Measurements from ENCODE around the gene MITF.

The MITF gene

DNA sequence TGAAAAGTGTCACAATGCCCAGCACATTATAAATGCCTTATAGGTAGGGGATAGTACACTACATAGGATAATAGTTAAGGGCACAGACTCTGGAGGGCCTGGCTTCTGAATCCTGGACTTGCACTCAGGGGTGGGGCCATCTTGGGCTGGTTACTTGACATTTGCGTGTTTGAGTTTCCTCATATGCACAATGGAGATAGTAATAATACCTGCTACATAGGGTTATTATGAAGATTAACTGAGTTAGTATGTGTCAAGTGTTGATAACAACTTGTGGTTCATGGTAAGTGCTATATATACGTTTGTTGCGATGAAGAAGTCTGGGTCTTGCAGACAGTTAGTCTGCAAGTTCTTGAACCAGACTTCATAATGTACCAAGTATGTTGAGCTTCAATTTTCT, 37.0 kb downstream of the MITF start:
- CTCF ChIA-PET, result interaction anchor here (0.7 kb wide), 1 partner anchor 35 kb away, joined by 3 read pairs; no protein-coding TSS in a partner anchor
- TF ChIP-seq, protein P1, sequence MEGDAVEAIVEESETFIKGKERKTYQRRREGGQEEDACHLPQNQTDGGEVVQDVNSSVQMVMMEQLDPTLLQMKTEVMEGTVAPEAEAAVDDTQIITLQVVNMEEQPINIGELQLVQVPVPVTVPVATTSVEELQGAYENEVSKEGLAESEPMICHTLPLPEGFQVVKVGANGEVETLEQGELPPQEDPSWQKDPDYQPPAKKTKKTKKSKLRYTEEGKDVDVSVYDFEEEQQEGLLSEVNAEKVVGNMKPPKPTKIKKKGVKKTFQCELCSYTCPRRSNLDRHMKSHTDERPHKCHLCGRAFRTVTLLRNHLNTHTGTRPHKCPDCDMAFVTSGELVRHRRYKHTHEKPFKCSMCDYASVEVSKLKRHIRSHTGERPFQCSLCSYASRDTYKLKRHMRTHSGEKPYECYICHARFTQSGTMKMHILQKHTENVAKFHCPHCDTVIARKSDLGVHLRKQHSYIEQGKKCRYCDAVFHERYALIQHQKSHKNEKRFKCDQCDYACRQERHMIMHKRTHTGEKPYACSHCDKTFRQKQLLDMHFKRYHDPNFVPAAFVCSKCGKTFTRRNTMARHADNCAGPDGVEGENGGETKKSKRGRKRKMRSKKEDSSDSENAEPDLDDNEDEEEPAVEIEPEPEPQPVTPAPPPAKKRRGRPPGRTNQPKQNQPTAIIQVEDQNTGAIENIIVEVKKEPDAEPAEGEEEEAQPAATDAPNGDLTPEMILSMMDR (conservative IDR thresholded peaks at IDR 0.05; ENCODE audit: low read depth), result no peak
- H3K27ac ChIP-seq, result no peak overlapping the region
- DNase-seq (ENCODE audit: low spot score), result no peak
- POLR2A ChIA-PET (ENCODE audit: low non-redundant PET), result no interaction called here

DNA sequence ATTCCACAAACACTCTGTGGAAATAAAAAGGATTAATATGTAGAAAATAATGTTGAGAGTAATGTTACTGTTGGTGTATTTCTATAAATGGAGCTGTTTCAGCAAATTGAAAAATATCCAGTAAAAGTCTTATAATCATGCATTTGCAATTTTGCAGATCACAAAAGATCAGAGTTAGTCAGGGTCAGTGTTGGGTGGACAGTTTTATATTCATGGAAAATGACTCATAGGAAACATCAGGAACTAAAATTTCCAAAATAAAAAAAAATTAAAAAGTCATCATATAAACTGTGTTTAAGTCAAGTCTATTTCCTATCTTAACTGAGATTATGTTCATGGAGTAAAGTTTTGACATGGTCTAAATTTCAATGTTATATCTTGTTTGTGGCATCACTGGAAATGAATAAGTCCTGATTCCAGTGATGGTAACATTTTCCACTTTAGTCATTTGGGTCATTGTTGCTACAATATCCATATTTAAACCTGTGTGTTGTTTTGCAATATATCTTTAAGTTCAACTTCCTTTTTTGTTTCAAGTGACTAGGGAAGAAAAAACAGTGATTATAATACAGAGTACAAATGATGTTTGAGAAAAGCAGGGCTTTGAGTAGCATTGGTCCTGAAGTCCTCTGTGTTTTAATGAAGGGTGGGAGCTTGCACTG, 37.8 kb downstream of the MITF start:
- H3K27ac ChIP-seq, result no peak overlapping the region
- TF ChIP-seq, protein P1 (conservative IDR thresholded peaks at IDR 0.05; ENCODE audit: low read depth), result no peak
- ChIA-PET POLR2A (ENCODE audit: low non-redundant PET) (no interaction called here), CTCF (interaction anchor here (0.7 kb wide), 1 partner anchor 34 kb away, joined by 3 read pairs; no protein-coding TSS in a partner anchor)
- no peak for DNase-seq (ENCODE audit: low spot score)

DNA sequence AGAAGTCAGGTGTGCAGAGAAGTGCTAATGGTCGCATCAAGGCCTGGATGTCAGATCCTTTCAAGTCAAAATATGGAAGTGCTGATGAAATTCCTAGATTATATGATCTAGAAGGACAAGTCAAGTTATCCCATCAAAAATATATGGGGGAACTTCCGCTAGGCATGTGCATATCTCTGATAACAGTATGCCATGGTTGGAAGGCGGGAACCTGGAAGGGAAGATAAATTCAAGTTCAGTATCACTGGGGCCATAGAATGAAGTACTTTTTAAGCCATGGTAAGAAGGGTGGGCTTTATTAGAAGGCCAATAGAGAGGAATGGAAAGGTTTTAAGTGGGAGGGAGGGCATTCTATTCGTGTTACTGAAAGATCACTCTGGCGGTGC, 38.3 kb downstream of the MITF start:
- no peak overlapping the region for H3K27ac ChIP-seq
- POLR2A ChIA-PET (ENCODE audit: low non-redundant PET), result no interaction called here
- TF ChIP-seq, protein P1 (conservative IDR thresholded peaks at IDR 0.05; ENCODE audit: low read depth), result no peak
- CTCF ChIA-PET, result no interaction called here
- no peak for DNase-seq (ENCODE audit: low spot score)

DNA sequence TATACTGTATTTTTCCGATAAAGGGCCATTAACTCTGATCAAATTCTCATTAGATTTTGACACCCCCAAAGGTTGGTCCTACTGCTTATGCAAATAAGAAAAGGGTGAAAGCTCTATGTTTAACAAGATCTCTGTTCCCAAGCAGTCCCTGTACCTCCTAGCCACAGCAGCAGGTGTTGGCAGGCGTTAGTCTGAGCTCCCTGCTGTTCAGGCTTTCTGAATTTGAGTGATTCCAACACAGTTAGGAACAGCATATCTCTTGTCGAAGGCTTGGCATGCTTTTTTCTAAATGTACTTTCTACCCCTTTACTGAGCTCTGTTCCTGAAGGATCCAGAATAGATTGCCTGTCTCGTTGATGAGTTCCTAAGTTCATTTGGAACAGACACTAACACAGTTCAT, 42.3 kb downstream of the MITF start:
- POLR2A ChIA-PET (ENCODE audit: low non-redundant PET), result no interaction called here
- no peak overlapping the region for H3K27ac ChIP-seq
- TF ChIP-seq, protein P1 (conservative IDR thresholded peaks at IDR 0.05; ENCODE audit: low read depth), result no peak
- no peak for DNase-seq (ENCODE audit: low spot score)
- CTCF ChIA-PET, result no interaction called here

DNA sequence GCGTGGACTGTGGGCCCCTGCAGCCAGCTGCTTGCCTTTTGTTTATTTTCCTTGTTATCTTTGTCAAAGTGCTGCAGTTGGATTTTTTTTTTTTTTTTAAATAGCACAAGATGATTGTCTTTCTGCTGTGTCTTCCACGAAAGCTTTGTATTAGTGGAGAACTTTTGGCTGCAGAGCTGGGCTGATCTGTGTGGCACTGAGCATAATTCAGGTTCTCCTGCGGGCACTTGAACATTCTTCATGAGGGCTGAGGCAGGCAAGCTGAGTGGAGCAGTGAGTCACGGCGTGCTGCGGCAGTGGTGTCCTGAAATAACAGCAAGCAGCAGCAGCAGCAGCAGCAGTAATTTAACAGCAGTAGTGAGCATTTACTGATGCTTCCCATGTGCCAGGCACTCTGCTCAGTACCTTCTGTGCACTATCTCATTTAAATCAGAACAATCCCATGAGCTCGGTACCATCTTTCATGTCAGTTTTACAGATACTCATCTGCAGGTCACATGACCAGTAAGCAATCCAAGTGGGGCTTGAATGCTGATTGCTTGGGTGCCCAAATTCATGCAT, 45.8 kb downstream of the MITF start:
- peak; percentile 35 for DNase-seq (ENCODE audit: low spot score)
- POLR2A ChIA-PET (ENCODE audit: low non-redundant PET), result no interaction called here
- H3K27ac ChIP-seq, result no peak overlapping the region
- TF ChIP-seq, protein P1 (conservative IDR thresholded peaks at IDR 0.05; ENCODE audit: low read depth), result no peak
- CTCF ChIA-PET, result no interaction called here

DNA sequence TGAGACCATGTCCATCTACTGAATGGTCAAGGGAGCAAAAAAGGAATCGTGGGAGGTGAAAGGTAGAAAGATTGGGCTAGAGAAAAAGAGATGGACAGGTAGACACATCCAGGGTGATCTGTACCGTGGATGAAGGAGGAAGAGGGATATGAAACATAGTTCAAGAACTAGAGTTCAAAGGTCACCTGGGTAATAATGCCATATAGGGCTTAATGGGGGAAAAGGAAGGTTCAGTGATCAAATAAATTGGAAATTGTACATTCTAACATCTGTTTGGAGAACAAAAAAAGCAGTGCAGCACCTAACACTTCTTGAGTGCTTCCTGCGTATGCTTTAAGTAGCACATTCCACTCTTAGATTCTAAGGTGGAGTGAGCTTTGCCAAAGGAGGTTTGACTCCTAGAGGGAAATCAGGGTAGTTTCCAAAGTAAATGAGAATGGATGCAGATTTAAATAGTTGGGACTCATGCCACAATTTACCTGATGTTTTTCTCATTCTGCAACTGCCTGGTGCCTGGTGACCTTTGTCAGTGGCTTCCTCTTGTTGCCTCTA, 46.6 kb downstream of the MITF start:
- H3K27ac ChIP-seq, result no peak overlapping the region
- CTCF ChIA-PET, result no interaction called here
- TF ChIP-seq, protein P1 (conservative IDR thresholded peaks at IDR 0.05; ENCODE audit: low read depth), result no peak
- DNase-seq (ENCODE audit: low spot score), result no peak
- POLR2A ChIA-PET (ENCODE audit: low non-redundant PET), result no interaction called here

All from RWPE1 (cell line).